SU-DHL-6 (cell line): ENCODE measurements around the gene NKD1.

Experiments used
- H2AFZ ChIP-seq: fragments of 200-600 bp; sonication (generic); 2 replicates; pipeline ENCODE4 v1.6.1; 2014; ENCODE audit warnings: low read depth, mild to moderate bottlenecking, moderate library complexity, mixed read lengths, antibody characterized with exemption, low read length; ENCODE audit not compliant: severe bottlenecking
- H3F3A ChIP-seq: fragments of 200-600 bp; shearing (Covaris generic); 2 replicates; pipeline ENCODE4 v1.6.0; 2016; ENCODE audit warnings: antibody characterized with exemption, mild to moderate bottlenecking; ENCODE audit not compliant: insufficient read depth
- H3K27ac ChIP-seq: fragments of 200-600 bp; sonication (generic); 2 replicates; pipeline ENCODE4 v1.5.1; 2016; ENCODE audit warnings: low read depth, mild to moderate bottlenecking, low read length, moderate library complexity, mixed read lengths
- H3K27me3 ChIP-seq: fragments of 200-600 bp; sonication (generic), shearing (Covaris generic); 2 replicates; pipeline ENCODE4 v1.6.0; 2014; ENCODE audit warnings: mild to moderate bottlenecking, low read length
- H3K36me3 ChIP-seq: fragments of 200-600 bp; sonication (generic); 2 replicates; pipeline ENCODE4 v1.6.1; 2014; ENCODE audit warnings: mild to moderate bottlenecking, low read length, mixed read lengths
- H3K4me2 ChIP-seq: fragments of 300-600, 200-600 bp; shearing (Covaris generic), sonication (generic); 2 replicates; pipeline ENCODE4 v1.6.0; 2014; ENCODE audit warnings: low read length, low read depth, mild to moderate bottlenecking; ENCODE audit not compliant: poor library complexity, severe bottlenecking
- H3K4me3 ChIP-seq: fragments of 200-600 bp; sonication (generic); 2 replicates; pipeline ENCODE4 v1.5.1; 2014; ENCODE audit warnings: antibody characterized with exemption, low read length, mild to moderate bottlenecking, mixed read lengths; ENCODE audit not compliant: insufficient read depth, poor library complexity, severe bottlenecking
- H3K79me2 ChIP-seq: fragments of 200-600 bp; sonication (generic); 2 replicates; pipeline ENCODE4 v1.6.1; 2014; ENCODE audit warnings: mild to moderate bottlenecking, low read length, moderate library complexity; ENCODE audit not compliant: insufficient read depth
- H3K9ac ChIP-seq: fragments of 200-600 bp; sonication (generic); 2 replicates; pipeline ENCODE4 v1.7.0; 2014; ENCODE audit warnings: mild to moderate bottlenecking, low read length
- H3K9me2 ChIP-seq: fragments of 200-600 bp; sonication (generic); replicated peaks from 2 replicates; pipeline ENCODE4 v1.6.1; 2014; ENCODE audit warnings: low read length; ENCODE audit not compliant: insufficient read depth
- H3K9me3 ChIP-seq: fragments of 200-600 bp; sonication (generic); 2 replicates; pipeline ENCODE4 v1.6.1; 2014; ENCODE audit warnings: low read length, mixed read lengths; ENCODE audit not compliant: insufficient read depth
- H4K20me1 ChIP-seq: fragments of 200-600 bp; sonication (generic); 2 replicates; pipeline ENCODE4 v1.6.1; 2014; ENCODE audit warnings: low read depth, mild to moderate bottlenecking, antibody characterized with exemption, low read length, moderate library complexity, mixed read lengths
- EZH2phosphoT487 ChIP-seq: fragments of 200-600 bp; sonication (generic), shearing (Covaris generic); conservative IDR thresholded peaks from 2 replicates; pipeline ENCODE4 v1.6.1; 2018; ENCODE audit warnings: mild to moderate bottlenecking, antibody characterized with exemption, low read length, moderate library complexity, mixed read lengths
- TF ChIP-seq, protein P1 (sequence below): fragments of 200-600 bp; sonication (generic); IDR thresholded peaks from one replicate; pipeline ENCODE4 v1.5.1; 2017; ENCODE audit warnings: antibody characterized with exemption, mild to moderate bottlenecking, low read length, moderate library complexity; ENCODE audit not compliant: insufficient read depth, poor library complexity, severe bottlenecking

NKD1 gene

DNA sequence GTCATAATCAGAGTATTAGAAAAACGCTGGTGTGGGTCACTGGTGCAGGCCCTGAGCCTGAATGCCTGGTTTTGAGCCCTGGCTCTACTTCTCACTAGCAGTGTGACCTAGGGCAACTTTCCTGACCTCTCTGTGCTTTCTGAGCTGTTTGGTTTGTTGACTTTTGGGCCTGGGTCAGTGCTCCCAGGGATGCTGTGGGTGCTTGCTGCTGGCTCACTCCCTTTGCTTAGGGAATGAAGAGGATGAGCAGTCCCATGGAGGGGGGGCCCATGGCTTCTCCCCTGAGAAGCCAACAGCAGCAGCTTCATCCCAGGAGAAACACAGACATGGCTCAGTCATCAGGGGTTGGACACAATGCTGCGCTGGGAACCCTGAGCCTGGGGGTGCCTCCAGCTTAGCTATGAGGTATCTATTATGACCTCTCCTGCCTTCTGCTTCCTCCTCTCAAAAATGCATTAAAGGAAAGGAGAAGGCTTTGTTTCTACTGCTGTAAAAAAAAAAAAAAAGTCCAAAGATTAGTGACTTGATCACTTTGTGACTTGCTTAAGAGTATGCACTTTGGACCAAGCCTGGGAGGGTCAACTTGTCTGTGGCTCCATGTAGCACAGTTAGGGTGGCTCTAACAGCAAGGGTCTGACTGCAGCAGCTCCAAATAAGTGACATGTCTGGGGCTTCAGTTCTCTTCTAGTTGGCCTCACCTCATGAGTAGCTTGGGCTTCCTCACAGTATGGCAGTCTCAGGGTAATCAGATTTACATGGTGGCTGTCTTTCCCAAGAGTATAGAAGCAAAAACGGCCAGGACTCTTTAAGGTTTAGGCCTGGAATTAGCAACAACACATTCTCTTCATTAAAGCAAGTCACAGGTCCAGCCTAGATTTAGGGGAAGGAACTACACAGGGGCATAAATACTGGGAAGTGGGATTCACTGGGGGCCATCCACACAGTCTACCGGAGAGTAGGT is 13.0 kb downstream of the NKD1 start:
- Histone ChIP-seq H3K9me3 (no peaks in the 10 kb centered on the region), H3K36me3 (no peaks in the 10 kb centered on the region), H3K9ac (no peak overlapping the region), H3F3A (no peaks in the 10 kb centered on the region), H3K27me3 (no peaks in the 10 kb centered on the region), H3K4me2 (no peak overlapping the region), H4K20me1 (no peaks in the 10 kb centered on the region), H3K4me3 (no peak overlapping the region), H3K79me2 (no peaks in the 10 kb centered on the region), H3K27ac (no peak overlapping the region), H2AFZ (no peak overlapping the region), H3K9me2 (no peaks in the 10 kb centered on the region)
- TF ChIP-seq, protein P1, sequence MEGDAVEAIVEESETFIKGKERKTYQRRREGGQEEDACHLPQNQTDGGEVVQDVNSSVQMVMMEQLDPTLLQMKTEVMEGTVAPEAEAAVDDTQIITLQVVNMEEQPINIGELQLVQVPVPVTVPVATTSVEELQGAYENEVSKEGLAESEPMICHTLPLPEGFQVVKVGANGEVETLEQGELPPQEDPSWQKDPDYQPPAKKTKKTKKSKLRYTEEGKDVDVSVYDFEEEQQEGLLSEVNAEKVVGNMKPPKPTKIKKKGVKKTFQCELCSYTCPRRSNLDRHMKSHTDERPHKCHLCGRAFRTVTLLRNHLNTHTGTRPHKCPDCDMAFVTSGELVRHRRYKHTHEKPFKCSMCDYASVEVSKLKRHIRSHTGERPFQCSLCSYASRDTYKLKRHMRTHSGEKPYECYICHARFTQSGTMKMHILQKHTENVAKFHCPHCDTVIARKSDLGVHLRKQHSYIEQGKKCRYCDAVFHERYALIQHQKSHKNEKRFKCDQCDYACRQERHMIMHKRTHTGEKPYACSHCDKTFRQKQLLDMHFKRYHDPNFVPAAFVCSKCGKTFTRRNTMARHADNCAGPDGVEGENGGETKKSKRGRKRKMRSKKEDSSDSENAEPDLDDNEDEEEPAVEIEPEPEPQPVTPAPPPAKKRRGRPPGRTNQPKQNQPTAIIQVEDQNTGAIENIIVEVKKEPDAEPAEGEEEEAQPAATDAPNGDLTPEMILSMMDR, result no peak
- TF ChIP-seq EZH2phosphoT487, result no peak

DNA sequence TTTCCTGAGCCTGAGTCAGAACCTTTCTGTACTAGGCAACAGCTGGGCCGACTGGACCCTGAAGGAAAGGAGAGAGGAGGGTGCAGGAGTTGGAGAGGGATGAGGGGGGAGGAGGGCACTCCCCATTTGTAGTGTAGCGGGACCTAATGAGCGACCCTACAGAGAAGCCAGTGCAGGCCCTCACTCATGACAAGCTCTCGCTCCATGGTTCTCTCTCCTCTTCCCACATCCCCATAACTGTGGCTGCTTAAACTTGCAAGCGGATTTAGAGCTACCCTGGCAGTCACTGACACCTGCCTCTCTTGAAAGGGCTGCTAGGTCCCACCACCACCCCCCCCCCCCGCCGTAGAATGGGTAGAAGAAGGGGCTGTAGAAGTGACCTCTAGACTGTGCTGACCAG is 14.5 kb downstream of the NKD1 start:
- H3K27me3 ChIP-seq, result no peaks in the 10 kb centered on the region
- no peak overlapping the region for H3K9ac ChIP-seq
- no peaks in the 10 kb centered on the region for H3K9me3 ChIP-seq
- TF ChIP-seq EZH2phosphoT487, result no peak
- TF ChIP-seq, protein P1, result no peak
- no peak overlapping the region for H3K4me2 ChIP-seq
- no peak overlapping the region for H2AFZ ChIP-seq
- no peaks in the 10 kb centered on the region for H3K9me2 ChIP-seq
- no peaks in the 10 kb centered on the region for H4K20me1 ChIP-seq
- no peak overlapping the region for H3K27ac ChIP-seq
- H3K36me3 ChIP-seq, result no peaks in the 10 kb centered on the region
- no peaks in the 10 kb centered on the region for H3F3A ChIP-seq
- no peak overlapping the region for H3K4me3 ChIP-seq
- H3K79me2 ChIP-seq, result no peaks in the 10 kb centered on the region

DNA sequence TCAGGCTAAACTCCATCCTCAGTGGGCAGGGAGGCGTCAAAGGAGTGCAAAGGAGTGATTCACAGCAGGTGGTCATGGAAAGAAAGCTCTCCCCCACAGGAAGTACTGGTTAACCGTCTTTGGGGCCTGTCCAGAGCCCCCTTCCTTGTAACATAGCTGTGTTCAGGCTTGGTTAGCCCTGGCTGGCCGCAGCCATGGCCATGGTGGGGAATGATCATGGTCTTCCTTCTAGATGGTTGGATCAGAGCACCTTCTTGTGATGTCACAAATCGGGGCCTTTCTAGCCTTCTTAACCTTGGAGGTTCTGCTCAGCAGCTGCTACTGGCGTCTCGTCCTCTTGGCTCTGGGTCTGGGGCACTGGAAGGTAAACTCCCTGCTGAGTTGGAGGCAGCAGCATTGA is 15.8 kb downstream of the NKD1 start:
- no peaks in the 10 kb centered on the region for H3K36me3 ChIP-seq

More for the DNA sequence above, 15.8 kb downstream of the NKD1 start:
- Histone ChIP-seq H3F3A (no peaks in the 10 kb centered on the region), H4K20me1 (no peaks in the 10 kb centered on the region), H3K9me2 (no peaks in the 10 kb centered on the region), H2AFZ (no peak overlapping the region), H3K27me3 (no peaks in the 10 kb centered on the region), H3K27ac (no peak overlapping the region), H3K4me2 (no peak overlapping the region), H3K4me3 (no peak overlapping the region), H3K9me3 (no peaks in the 10 kb centered on the region), H3K79me2 (no peaks in the 10 kb centered on the region), H3K9ac (no peak overlapping the region)
- TF ChIP-seq, protein P1, result no peak
- TF ChIP-seq EZH2phosphoT487, result no peak
